Ascending aorta (tissue), 2 donors: ENCODE measurements around the gene MAST1. TPM values are rescaled to one million over a fixed set of nuclear protein-coding genes. Genes with fewer than 3 reads are reported as not detected.
"Not testable (repeated sequence)": the region's sequence is repeated elsewhere in the genome, so short reads cannot be mapped to it uniquely, and the experiment has no call there.

Experiments used
- DNase-seq, 2 donors: peaks; one replicate each; pipeline ENCODE4 v3.0.0-alpha.2; 2019; ENCODE audit warnings: low spot score in 2 of 2
- H3K27ac ChIP-seq, 2 donors: fragments of 200-600 bp; sonication (generic); one replicate each; pipeline ENCODE4 v1.5.1; 2016 to 2017; ENCODE audit warnings: mild to moderate bottlenecking in 1 of 2
- H3K27me3 ChIP-seq: fragments of 200-600 bp; sonication (generic); one replicate; pipeline ENCODE4 v1.5.1; 2017
- H3K36me3 ChIP-seq, 2 donors: fragments of 200-600 bp; sonication (generic); one replicate each; pipeline ENCODE4 v1.5.1; 2016
- H3K4me1 ChIP-seq, 2 donors: fragments of 200-600 bp; sonication (generic); one replicate each; pipeline ENCODE4 v1.5.1; 2016 to 2017; ENCODE audit warnings: mild to moderate bottlenecking in 1 of 2
- H3K4me3 ChIP-seq, 2 donors: fragments of 200-600 bp; sonication (generic); one replicate each; pipeline ENCODE4 v1.5.1; 2016 to 2017; ENCODE audit warnings: mild to moderate bottlenecking in 1 of 2
- H3K9me3 ChIP-seq, 2 donors: fragments of 200-600 bp; sonication (generic); one replicate each; pipeline ENCODE4 v1.5.1; 2016
- CTCF ChIP-seq, 3 experiments: fragments of 200-600 bp in 2 of 3; fragments of 450-650 bp in 1 of 3; sonication (generic) in 2 of 3; IDR thresholded peaks; one replicate each; pipeline ENCODE4 v1.5.1; 2016 to 2019; ENCODE audit warnings: antibody characterized with exemption in 3 of 3, mild to moderate bottlenecking in 1 of 3, moderate library complexity in 1 of 3
- intact Hi-C: fragments of 100-400 bp; cut with DNase I; formaldehyde crosslinking; loops from one replicate; pipeline ENCODE4 v1.15.1; 2023
- total RNA-seq: library from RNA; depleted of rRNA; stranded (reverse); fragments of >200 nt; gene quantifications from one replicate; pipeline ENCODE4 v1.1.0, GENCODE V29; 2016

Gene MAST1
- total RNA-seq, 1 donor from 2014 or later: 2.0 TPM

DNA sequence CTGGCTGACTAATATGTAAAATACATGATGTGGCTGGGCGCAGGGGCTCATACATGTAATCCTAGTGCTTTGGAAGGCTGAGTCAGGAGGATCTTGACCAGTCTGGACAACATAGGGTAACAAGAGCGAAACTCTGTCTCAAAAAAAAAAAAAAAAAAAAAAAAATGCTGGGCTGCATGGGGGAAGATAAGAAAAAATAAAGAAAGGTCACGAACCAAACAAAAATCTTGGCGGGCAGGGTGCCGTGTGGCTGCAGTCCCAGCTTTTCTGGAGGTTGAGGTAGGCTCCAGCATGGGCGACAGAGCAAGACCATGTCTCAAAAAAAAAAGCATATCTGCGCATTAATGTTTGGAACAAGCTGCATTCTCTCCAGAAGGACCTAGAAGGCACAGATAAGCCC lies 23.2 kb upstream of the MAST1 start:
- intact Hi-C loops: no loop called here
- no peak for DNase-seq
- H3K36me3 ChIP-seq: peaks cover 0 to 7% of the 10 kb centered on the region in 2 donors
- H3K4me3 ChIP-seq: no peak overlapping the region
- no peaks in the 10 kb centered on the region for H3K4me1 ChIP-seq
- no peaks in the 10 kb centered on the region for H3K27me3 ChIP-seq
- no peak for TF ChIP-seq CTCF (IDR thresholded peaks at IDR 0.05)
- no peaks in the 10 kb centered on the region for H3K9me3 ChIP-seq
- no peak overlapping the region for H3K27ac ChIP-seq

DNA sequence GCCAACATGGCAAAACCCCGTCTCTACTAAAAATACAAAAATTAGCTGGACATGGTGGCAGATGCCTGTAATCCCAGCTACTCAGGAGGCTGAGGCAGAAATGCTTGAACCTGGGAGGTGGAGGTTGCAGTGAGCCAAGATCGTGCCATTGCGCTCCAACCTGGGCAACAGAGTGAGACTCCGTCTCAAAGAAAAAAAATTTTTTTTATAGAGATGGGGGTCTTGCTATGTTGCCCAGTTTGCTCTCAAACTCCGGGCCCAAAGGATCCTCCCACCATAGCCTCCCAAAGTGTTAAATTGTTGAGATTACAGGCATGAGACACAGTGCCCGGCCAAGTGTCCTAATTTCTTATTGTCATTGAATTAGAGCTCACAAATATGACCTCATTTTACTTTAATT lies 21.1 kb upstream of the MAST1 start:
- intact Hi-C loops, H3K4me1 ChIP-seq, H3K9me3 ChIP-seq: not testable (repeated sequence)

DNA sequence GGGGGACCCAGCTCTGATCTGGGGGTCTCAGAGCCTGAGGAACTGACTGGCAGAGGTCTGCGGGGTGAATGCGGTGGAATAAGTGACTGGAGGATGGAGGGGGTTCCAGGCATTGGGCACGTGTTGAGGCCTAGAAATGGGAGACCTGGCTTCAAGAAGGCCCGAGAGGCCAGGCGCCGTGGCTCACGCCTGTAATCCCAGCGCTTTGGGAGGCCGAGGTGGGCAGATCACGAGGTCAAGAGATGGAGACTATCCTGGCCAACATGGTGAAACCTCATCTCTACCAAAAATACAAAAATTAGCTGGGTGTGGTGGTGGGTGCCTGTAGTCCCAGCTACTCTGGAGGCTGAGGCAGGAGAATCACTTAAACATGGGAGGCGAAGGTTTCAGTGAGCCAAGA lies 20.5 kb upstream of the MAST1 start:
- H3K9me3 ChIP-seq, H3K27ac ChIP-seq, intact Hi-C loops, H3K4me3 ChIP-seq, H3K27me3 ChIP-seq, H3K36me3 ChIP-seq, H3K4me1 ChIP-seq, DNase-seq: not testable (repeated sequence)

More for the DNA sequence above, 21.1 kb upstream of the MAST1 start:
- not testable (repeated sequence) for H3K36me3 ChIP-seq, H3K4me3 ChIP-seq, DNase-seq, H3K27ac ChIP-seq, H3K27me3 ChIP-seq

DNA sequence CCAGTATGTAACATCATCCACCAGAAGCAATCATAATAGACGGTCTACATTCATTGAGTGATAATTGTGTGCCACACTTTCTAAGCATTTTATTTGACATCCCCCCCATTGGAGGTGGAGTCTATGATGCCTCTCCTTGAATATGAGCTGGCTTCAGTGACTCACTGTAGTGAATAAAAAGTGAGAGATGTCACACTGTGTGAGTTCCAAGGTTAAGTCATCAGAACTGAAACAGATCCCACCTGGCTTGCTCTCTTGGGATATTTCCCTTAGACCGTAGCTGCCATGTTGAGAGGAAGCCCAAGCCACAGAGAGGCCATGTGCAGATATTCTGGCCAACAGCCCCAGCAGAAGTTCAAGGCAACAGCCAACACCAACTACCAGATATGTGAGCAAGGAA lies 16.6 kb upstream of the MAST1 start:
- no peaks in the 10 kb centered on the region for H3K36me3 ChIP-seq
- H3K4me1 ChIP-seq: no peaks in the 10 kb centered on the region
- no peaks in the 10 kb centered on the region for H3K9me3 ChIP-seq
- no peak for TF ChIP-seq CTCF (IDR thresholded peaks at IDR 0.05)
- intact Hi-C loops: no loop called here
- DNase-seq: no peak
- no peak overlapping the region for H3K27ac ChIP-seq
- H3K27me3 ChIP-seq: peaks cover 3% of the 10 kb centered on the region
- no peak overlapping the region for H3K4me3 ChIP-seq

DNA sequence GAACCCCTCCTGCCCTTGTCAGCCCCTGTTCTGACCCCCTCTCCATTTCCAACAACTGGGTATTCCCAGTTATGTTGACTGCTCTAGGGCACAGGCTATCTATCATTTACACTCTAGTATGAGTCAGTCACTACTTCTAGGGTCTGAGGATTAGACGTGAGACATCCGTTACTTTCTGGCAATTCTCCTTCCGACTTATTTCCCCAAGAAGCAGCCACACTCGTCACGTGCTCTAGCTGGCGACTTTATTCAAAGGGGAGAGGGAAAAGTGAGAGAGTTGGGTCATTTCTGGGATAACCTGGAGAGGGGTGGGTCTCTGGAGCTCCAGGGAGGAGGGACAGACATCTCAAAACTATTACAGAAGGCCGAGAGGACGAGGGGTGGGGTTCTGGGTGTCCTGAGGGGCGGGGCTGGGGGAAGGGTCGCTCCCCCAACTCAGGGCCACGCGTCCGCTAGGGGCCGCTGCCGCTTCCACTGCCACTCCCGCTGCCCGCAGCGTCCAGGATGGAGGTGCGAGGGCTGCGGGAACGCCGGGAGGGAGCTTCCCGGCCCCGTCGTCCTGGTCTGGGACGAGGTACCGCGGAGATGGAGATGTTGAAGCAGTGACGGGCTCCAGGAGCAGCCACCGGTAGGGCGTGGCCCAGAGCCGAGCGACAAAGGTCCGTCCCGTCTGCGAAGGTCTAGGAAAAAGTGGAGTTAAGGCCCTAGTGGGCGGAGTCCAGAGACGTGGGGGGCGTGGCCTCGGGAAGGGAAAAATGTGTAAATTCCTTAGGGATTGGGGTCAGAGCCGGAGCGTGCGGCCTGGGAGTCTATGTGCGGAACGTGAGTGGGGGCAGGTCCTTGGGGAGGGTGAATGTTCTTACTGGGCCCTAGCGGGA lies 12.8 kb upstream of the MAST1 start:
- Histone ChIP-seq H3K27me3 (peaks cover 15% of the 10 kb centered on the region), H3K9me3 (no peaks in the 10 kb centered on the region), H3K4me3 (no peak overlapping the region), H3K4me1 (no peaks in the 10 kb centered on the region), H3K36me3 (no peaks in the 10 kb centered on the region), H3K27ac (no peak overlapping the region)
- peak in 2 of 3 experiments; percentile 10 to 26 for TF ChIP-seq CTCF (IDR thresholded peaks at IDR 0.05)
- intact Hi-C loops: no loop called here
- no peak for DNase-seq

DNA sequence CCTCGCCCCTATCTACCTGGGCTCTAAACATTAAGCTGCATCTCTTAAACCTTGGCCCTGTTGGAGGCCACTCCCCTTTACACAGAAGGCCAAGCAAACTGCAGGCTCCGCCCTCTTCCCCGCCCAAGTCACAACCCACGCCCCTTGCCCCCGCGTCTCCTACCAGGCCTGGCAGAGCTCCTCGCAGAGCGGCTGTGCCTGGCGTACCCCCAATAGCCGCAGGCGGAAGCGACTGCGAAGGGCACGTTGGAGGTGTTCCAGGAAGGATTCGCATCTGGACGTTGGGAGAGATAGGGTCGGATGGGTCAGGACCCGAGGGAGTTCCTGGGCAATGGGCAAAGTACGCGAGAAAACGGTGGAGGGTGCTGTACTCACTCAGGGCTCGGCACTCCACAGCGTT lies 9.8 kb upstream of the MAST1 start:
- TF ChIP-seq CTCF (IDR thresholded peaks at IDR 0.05): no peak
- Histone ChIP-seq H3K27ac (no peak overlapping the region), H3K4me1 (no peaks in the 10 kb centered on the region), H3K4me3 (no peak overlapping the region), H3K9me3 (no peaks in the 10 kb centered on the region), H3K27me3 (peaks cover 27% of the 10 kb centered on the region), H3K36me3 (no peaks in the 10 kb centered on the region)
- DNase-seq: no peak
- intact Hi-C loops: no loop called here

GRCh38 chr19:12833418-12833737 lies 4.9 kb upstream of the MAST1 start:
- Histone ChIP-seq H3K36me3 (no peaks in the 10 kb centered on the region), H3K27me3 (peaks cover 54% of the 10 kb centered on the region), H3K9me3 (no peaks in the 10 kb centered on the region), H3K27ac (no peak overlapping the region), H3K4me1 (peaks cover 0 to 4% of the 10 kb centered on the region in 2 donors), H3K4me3 (peak overlapping the region; percentile 45 to 58)
- DNase-seq: no peak
- intact Hi-C loops: no loop called here
- TF ChIP-seq CTCF (IDR thresholded peaks at IDR 0.05): no peak
